ENCODE data around the gene LIX1.

- TF ChIP-seq POLR2A (IDR thresholded peaks at IDR 0.05; ENCODE audit: low read depth, low read length): no peak
- TF ChIP-seq TAF1 (IDR thresholded peaks at IDR 0.05; ENCODE audit: low read depth, low read length): no peak
- no peak for TF ChIP-seq SPI1 (IDR thresholded peaks at IDR 0.05; ENCODE audit: low read depth, low read length)
- no peak for TF ChIP-seq POLR2AphosphoS5 (IDR thresholded peaks at IDR 0.05; ENCODE audit: low read depth, low read length)
- no peak for TF ChIP-seq POU2F2 (IDR thresholded peaks at IDR 0.05; ENCODE audit: low read depth, low read length)
- no peak for TF ChIP-seq PAX5 (IDR thresholded peaks at IDR 0.05; ENCODE audit: insufficient read depth, low read length, severe bottlenecking)
These were observed 30.2 kb downstream of the LIX1 start for GRCh38 chr5:97112230-97112629.

All from GM12891 (cell line).